HG02642 (cell line): Measurements from ENCODE around the gene ADAMTS17.
"Not testable (repeated sequence)": the region's sequence is repeated elsewhere in the genome, so short reads cannot be mapped to it uniquely, and the experiment has no call there.

Experiments
- ATAC-seq: cut with Tn5 transposase; IDR thresholded peaks from one replicate; pipeline ENCODE4 v1.9.1; 2021; ENCODE audit warnings: mild to moderate bottlenecking; ENCODE audit not compliant: unreplicated experiment, poor library complexity

Gene ADAMTS17

GRCh38 chr15:100341239-100341749 lies 481 bp downstream of the ADAMTS17 start:
- ATAC-seq: peak; percentile 23

DNA sequence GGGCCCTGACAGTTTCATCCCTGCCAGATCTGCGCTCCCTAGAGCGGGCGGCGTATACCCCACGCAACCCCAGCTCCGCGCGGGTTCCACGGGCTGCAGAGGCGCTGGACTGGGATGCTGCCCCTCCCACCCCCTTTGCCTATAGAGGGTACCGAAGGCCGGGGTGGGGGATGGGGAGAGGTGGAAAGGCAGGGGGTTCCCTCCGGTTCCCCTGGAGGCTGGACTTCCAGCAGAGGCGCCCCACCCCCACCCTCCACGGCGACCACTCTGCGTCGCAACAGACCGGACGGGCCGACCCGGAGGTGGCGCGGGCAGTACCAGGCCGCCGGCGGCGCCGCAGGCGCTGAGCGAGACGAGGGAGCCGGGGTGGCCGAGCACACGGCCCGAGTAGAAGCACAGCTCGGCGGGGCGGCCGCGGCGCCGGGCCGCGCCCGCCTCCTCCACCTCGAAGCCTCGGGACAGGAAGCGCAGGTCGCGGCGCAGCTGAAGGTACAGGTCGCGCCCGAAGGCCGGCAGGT lies 995 bp downstream of the ADAMTS17 start:
- no peak for ATAC-seq

DNA sequence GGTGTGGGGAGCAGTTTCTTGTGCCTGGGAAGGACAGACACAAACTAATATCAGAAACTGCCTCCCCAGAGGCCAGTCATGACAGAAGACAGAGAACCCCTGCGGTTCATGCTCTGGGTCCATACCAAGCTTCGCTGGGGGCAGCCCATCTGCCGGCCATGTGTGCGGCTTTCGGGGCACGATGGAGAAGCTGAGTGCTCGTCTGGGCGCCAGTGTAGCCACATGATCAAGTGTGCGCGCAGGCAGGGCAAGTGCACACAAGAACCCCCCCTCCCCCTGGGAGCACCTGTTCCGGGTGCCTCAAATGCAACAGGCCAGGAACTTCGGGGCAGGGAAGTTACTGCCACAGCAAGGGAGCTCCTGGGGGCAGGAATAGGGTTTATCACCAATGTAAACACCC lies 1.8 kb downstream of the ADAMTS17 start:
- ATAC-seq: no peak

DNA sequence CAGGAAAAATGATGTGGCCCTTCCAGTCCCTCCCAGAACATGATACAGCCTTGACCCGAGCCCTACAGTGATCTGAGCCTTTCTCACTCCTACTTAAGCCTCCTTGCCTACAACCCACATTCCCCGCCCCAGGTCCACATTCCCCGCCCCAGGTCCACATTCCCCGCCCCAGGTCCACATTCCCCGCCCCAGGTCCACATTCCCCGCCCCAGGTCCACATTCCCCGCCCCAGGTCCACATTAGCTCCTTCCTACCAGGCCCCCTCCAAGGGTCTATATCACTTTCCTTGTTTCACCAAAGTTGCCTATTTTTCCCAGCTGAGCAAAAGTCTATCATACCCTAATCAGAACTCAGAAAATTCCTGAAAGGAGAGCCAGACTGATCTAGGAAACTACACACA lies 2.3 kb downstream of the ADAMTS17 start:
- ATAC-seq: not testable (repeated sequence)

DNA sequence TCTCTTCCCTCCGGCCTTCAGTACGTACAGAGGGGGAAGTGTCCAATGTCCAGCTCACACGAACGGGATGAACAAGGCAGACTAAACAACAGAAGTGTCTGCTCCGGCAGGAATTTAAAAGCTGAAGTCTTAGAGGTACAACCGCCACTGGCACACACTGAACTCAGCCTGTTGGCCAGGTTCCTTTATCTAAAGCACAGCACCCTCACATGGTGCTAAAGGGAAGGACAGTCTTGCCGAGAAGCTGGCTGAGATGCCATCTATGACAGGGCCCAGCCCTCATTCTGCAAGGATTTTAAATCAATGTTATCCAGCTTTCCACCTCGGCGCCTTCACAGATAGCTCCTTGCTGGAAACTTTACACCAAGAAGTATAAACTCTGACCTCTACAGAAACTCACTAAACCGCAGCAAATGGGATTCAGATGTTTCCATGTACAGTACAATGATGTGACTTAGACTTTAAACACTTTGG lies 2.8 kb downstream of the ADAMTS17 start:
- ATAC-seq: no peak

DNA sequence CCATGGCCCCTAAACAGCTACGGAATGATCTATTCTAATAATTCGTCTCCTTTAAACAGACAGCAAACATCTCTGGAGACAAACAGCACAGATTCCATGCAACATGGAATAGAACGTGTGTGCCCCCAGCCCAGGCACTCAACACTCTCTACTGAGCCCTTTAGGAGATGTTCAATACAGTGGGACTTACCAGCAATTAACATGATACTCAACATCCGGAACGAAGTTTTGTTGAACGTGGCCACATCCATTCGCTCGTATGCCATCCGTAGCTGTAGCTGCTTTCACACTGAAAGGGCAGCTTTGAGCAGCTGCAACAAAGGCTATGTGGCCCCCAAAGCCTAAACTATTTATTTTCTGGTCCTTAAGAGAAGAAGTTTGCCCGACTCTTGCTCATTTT lies 3.5 kb downstream of the ADAMTS17 start:
- no peak for ATAC-seq

GRCh38 chr15:100337096-100338044 lies 4.4 kb downstream of the ADAMTS17 start:
- ATAC-seq: no peak

DNA sequence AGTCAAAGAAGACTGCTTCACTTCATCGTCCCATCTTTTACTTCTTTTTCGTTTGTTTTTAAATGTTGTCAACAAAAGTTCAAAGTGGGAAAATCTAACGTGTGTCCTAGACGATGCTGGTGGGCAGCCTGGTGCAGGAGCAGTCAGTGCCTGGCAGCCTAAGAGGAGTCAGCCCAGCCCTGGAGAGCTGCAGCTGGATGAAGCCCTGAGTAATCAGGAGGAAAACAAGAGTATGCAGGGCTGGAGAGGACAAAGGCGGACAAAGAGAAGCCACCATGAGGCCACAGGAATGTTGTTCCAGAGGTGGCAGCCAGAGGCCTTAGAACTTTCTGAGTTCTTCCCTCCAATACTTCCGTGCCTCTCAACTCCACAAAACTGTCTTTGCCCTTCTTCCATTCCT lies 5.7 kb downstream of the ADAMTS17 start:
- ATAC-seq: no peak

- ATAC-seq: no peak
Measured at GRCh38 chr15:100335335-100335999, 6.3 kb downstream of the ADAMTS17 start.

DNA sequence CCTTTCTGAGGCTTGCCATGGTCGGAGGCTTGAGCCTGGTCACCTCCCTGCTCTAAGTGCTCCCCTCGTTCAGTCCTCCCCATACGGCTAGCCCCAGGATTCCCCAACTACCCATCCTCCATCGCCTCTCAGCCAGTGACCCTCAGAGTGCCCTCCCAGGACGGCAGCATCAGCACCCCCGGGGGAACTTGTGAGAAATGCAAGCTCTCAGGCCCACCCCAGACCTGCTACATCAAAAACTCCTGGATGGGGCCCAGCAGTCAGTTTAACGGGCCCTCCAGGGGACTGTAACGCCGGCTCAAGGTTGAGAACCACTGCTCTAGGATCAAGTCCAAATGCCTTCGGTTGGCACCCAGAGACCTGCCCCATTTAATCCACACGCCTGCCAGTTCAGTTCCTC lies 6.9 kb downstream of the ADAMTS17 start:
- no peak for ATAC-seq

DNA sequence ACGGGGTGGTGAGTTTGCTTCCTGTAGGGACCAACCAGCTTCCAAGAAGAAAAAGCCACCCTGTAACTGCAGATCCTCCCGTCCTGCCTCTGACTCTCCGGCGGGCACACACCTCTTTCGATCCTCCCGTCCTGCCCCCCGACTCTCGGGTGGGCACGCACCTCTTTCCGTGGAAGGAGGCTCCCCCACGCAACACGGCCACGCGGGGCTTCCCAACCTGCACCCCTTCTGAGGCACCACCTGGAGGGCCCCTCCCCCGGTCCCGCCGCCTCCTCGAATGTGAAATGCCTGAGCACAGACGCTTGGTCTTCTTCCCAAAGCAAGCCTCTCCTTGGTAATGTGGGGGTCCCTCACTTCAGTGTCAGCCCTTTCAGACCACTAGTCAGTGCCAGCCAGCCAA lies 7.3 kb downstream of the ADAMTS17 start:
- no peak for ATAC-seq

- ATAC-seq: no peak
Measured at GRCh38 chr15:100334015-100334414, 7.8 kb downstream of the ADAMTS17 start.

- no peak for ATAC-seq
Measured at GRCh38 chr15:100333236-100333635, 8.5 kb downstream of the ADAMTS17 start.

DNA sequence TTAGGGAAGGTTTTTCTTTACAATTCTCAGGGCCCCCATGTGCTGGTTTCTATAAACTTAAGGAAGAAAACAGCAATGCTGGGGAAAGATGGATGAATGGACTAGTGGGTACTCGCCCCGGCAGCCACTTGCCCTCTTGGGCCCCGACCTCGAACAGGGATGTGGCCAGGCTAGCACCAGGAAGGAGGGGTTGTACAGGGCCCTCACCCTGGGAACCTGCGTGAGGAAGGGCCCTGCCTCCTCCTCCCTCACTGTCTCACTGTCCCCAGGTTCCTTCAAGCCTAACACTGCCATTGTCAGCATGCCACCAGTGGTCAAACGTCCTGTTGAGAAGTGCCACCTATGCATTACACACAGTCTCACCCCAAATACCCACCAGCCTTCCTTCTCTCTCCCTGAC lies 9.1 kb downstream of the ADAMTS17 start:
- ATAC-seq: no peak

- ATAC-seq: no peak
Measured at GRCh38 chr15:100332231-100332630, 9.5 kb downstream of the ADAMTS17 start.

- no peak for ATAC-seq
Measured at GRCh38 chr15:100330629-100331215, 11.1 kb downstream of the ADAMTS17 start.

DNA sequence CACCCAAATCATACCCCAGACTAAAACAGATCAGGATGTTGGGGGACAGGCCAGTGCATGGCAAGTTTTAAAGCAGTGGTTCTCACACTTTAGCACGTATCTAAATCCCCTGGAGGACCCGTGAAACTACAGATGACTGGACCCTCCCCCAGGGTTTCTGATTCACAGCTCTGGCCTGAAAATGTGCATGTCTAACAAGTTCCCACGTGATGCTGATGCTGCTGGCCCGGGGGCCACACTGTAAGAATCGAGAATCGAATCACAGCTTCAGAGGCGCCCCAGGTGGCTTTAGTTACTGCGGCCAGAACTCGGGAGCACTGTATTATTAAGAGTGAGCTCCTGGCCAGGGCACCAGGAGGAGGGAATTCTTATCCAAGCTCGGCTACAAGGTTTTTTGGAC lies 11.6 kb downstream of the ADAMTS17 start:
- no peak for ATAC-seq

GRCh38 chr15:100328796-100329195 lies 13.0 kb downstream of the ADAMTS17 start:
- ATAC-seq: no peak

- ATAC-seq: no peak
Measured at GRCh38 chr15:100318880-100319279, 22.9 kb downstream of the ADAMTS17 start.

DNA sequence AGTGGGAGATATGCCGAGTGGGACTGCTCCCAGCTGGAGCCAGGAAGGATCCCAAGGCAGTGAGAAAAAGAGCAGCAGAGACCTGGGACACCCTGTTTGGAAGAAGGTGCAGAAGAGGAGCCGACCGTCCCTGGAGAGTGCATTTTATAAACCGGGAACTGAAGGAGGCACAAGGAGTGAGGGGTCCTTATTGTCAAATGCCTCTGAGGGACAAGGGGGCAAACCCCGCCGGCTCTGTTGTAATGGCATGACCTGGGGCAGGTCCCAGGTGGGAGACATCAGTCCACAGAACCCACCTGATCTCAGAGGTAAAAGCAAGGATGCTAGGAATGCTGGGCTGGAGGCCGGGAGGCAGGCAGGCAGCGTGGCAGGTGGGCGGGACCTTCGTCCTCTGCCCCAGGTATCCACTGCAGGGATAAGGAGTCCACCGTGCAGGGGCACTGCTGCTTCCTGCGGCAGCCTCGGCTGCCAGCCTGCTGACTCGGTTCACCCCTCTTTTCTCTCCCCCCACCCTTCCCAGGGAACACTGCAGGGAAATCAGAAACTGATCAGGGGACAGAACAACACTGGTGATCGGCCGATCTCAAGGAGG lies 26.9 kb downstream of the ADAMTS17 start:
- ATAC-seq: no peak
